WI38 (cell line): Measurements from ENCODE around the gene CCDC32.

Experiments used
- H3K4me3 ChIP-seq: 2 replicates; pipeline ENCODE4 v1.5.1; 2011; ENCODE audit warnings: low read depth, mild to moderate bottlenecking, control low read depth, low read length
- TF ChIP-seq, protein P1 (sequence below): IDR thresholded peaks from 2 replicates; pipeline ENCODE4 v1.5.1; 2012; ENCODE audit warnings: low read depth, mild to moderate bottlenecking, control low read depth, low read length

CCDC32 gene

DNA sequence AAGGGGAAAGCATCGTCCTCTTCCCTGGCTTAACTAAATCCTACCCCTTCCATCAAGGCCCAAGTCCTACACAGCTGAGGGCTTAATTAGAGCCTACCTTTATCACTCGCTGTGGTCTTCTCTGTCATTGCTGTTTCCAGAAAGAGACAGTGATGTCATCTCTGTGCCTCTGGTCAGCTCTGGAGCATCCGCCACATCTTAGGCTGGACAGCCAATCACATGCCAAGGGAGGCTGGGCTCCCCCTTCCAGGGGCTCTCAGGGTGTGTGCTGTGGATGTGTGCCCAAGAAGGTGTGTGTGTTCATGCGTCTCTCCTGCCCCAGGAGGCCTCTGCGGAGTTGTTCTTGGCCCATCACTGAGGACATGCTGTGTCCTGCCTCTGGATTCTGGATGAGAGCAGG is 51.2 kb downstream of the CCDC32 start:
- no peak overlapping the region for H3K4me3 ChIP-seq
- TF ChIP-seq, protein P1, sequence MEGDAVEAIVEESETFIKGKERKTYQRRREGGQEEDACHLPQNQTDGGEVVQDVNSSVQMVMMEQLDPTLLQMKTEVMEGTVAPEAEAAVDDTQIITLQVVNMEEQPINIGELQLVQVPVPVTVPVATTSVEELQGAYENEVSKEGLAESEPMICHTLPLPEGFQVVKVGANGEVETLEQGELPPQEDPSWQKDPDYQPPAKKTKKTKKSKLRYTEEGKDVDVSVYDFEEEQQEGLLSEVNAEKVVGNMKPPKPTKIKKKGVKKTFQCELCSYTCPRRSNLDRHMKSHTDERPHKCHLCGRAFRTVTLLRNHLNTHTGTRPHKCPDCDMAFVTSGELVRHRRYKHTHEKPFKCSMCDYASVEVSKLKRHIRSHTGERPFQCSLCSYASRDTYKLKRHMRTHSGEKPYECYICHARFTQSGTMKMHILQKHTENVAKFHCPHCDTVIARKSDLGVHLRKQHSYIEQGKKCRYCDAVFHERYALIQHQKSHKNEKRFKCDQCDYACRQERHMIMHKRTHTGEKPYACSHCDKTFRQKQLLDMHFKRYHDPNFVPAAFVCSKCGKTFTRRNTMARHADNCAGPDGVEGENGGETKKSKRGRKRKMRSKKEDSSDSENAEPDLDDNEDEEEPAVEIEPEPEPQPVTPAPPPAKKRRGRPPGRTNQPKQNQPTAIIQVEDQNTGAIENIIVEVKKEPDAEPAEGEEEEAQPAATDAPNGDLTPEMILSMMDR, result no peak

DNA sequence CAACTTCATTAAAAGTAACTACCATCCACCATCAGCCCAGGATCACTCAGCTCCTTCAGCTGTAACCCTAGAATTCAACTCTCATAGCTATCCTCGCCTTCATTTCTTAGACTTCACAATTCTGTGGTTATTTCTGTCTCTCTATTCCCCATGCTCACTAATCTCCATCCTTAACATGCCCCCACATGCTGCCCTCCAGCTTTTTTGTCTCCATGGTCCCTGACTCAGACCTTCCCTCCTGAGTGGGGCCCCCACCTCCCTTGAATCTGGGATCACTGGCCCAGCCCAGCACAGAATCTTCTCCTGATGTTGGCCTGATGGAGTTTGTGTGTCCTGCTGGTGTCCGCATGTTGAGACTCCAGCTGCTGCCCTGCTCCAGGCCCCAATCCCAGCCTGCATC is 52.4 kb downstream of the CCDC32 start:
- TF ChIP-seq, protein P1, result no peak
- no peak overlapping the region for H3K4me3 ChIP-seq

DNA sequence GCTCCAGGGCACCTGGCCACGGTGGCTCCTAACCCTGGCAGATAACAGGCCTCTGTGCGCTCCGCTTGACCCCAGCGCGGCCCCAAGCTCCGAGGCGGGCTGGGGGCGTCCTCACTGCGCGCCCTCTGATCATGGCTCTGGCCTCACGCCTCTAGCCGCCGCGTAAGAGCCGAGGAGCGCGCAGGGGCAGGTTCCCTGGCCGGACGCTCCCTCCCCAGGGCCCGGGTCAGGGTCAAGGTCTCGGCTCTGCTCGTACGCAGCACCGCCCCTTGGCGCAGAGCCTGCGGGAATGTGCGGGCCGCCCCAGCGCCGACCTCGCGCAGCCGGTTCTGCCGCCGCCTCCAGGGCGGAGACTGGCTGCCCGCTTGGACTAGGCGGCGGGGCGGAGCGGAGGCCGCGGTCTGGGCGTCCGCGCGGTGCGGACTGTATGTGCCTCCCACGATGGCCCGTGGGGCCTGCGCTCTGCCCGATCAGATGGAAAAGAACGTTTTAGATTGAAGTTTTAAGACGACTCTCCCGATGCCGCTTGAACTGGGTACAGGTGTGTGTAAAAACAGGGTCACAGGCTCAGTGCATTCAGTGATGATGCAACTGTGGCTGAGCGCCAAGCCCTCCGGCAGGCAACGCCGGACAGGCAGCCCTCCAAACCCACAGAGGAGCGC is 53.2 kb downstream of the CCDC32 start:
- TF ChIP-seq, protein P1, result no peak
- H3K4me3 ChIP-seq, result peak overlapping the region; percentile 33

DNA sequence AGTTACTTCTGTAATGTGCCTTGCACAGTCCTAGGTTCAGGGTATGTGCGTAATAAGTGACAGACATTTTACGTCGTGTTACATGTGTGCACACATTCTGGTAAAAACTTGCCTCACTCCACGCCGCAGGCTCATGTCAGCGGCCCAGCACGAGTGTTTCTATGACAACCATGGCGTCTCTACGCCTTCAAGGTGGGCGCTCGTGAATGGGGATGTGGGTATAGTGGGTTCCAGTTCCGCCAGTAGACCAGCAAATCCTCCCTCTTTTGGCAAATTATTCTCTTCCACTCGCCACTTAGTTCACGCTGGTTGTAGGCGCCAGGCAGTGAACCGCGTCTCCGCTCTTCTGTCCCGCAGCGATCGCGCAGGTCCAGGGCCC is 53.8 kb downstream of the CCDC32 start:
- H3K4me3 ChIP-seq, result no peak overlapping the region

DNA sequence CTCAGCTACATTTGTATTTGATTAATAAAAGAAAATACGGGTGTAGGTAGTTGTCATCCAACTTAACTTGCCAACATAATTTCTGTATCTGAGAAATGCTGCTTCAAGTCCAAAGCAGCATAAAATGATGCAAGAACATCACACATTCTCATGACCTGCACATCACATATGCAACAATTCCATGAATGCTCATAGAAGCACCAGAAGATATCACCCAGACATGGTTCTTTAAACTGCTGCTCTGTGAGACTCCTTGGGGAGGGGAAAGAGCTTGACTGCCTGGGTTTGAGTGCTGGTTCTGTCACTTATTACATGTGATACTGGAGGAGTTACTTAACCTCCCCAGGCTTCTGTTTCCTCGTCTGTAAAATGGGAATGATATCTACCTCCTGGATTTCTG is 54.6 kb downstream of the CCDC32 start:
- TF ChIP-seq, protein P1, result no peak
- H3K4me3 ChIP-seq, result no peak overlapping the region

More for the DNA sequence above, 53.8 kb downstream of the CCDC32 start:
- TF ChIP-seq, protein P1, result no peak

DNA sequence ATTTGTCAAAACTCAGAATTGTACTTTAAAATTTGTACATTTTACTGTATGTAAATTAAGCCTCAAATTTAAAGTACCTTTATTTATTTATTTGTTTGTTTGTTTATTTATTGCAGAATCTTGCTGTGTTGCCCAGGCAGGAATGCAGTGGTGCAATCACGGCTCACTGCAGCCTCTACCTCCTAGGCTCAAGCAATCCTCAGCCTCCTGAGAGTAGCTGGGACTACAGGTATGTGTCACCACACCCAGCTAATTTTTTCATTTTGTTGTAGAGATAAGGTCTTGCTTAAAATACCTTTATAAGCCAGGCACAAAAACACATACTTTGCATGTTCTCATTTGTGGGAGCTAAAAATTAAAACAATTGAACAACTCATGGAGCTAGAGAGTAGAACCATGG is 56.6 kb downstream of the CCDC32 start:
- TF ChIP-seq, protein P1, result no peak

DNA sequence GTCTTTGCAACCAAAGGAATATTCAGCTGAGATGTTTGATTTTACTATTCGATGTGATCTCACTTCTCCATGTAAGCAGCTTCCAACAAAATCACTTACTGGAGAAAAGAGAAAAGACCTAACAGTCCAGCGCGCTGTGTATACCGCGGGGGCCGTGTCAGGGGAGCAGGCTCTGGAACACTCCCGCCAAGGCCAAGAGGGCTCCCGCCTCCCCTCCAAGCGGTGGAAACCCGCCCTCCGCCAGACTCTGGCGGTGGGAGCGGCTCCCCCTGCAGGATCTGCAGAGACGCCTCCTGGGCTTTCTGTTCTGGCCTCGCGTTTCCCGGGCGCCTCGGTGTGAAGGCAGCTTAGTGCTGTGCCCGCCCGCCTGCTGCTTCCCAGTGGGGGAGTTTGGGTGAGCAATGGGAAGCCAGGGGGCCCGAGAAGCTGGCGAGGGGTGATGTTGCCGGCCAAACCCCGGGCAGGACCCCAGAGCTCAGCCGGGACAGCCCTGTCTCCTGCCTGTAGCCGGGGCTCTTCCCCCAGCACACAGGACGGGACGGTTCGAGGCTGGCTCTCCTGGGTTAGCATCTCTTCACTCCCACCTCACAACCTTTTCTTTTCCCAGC is 57.8 kb downstream of the CCDC32 start:
- TF ChIP-seq, protein P1, result peak; percentile 78
- no peak overlapping the region for H3K4me3 ChIP-seq

More for the DNA sequence above, 56.6 kb downstream of the CCDC32 start:
- no peak overlapping the region for H3K4me3 ChIP-seq
